VCaP (cell line): Measurements from ENCODE around the gene WIZ.

Experiments used
- H3K27ac ChIP-seq: fragments of 450-650 bp; 2 replicates; pipeline ENCODE4 v1.5.1; 2017
- TF ChIP-seq, protein P1 (sequence below): fragments of 450-650 bp; conservative IDR thresholded peaks from 2 replicates; pipeline ENCODE4 v1.5.1; 2017; ENCODE audit warnings: mild to moderate bottlenecking, moderate library complexity

WIZ gene

DNA sequence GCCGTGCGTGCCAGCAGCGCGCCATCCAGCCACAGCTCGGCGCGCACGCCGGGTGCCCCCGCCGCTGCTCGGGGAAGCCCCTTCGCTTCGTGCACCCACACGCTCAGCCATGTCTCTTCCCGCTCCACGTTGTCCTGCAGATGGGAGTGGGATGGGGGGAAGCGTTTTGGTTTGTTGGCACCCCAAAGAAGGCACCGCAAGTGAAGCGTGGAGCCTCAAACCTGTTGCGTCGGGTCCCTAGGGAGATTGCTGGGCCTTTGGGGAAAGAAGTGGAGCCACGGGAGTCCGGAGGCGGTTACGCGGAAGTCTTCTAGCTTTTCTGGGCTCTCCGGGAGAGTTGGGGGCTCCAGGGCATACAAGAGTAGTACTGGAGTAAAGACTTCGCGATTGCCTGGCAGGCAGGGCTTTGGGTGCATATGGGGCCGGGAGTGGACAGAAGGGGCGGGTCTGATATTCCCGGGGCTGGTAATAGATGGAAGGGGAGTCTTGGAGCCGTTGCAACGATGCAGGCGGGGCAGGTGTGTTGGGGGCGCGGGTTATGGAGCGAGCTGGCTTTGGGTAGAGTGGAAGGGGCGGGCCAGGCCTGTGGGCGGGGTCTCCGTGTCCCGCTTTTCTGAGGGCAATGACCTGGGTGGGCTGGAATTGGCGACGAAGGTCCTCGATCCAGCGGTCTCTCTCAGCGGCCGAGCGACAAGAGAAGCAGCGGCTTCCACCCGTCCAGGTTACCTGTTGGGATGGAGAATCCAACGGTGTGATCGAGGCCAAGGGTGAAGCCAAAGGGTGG is 8.1 kb upstream of the WIZ start:
- H3K27ac ChIP-seq = peak overlapping the region; percentile 72
- TF ChIP-seq, protein P1, sequence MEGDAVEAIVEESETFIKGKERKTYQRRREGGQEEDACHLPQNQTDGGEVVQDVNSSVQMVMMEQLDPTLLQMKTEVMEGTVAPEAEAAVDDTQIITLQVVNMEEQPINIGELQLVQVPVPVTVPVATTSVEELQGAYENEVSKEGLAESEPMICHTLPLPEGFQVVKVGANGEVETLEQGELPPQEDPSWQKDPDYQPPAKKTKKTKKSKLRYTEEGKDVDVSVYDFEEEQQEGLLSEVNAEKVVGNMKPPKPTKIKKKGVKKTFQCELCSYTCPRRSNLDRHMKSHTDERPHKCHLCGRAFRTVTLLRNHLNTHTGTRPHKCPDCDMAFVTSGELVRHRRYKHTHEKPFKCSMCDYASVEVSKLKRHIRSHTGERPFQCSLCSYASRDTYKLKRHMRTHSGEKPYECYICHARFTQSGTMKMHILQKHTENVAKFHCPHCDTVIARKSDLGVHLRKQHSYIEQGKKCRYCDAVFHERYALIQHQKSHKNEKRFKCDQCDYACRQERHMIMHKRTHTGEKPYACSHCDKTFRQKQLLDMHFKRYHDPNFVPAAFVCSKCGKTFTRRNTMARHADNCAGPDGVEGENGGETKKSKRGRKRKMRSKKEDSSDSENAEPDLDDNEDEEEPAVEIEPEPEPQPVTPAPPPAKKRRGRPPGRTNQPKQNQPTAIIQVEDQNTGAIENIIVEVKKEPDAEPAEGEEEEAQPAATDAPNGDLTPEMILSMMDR = 0 out of 2 replicates have a peak, but pooled peaks have one; percentile 10

DNA sequence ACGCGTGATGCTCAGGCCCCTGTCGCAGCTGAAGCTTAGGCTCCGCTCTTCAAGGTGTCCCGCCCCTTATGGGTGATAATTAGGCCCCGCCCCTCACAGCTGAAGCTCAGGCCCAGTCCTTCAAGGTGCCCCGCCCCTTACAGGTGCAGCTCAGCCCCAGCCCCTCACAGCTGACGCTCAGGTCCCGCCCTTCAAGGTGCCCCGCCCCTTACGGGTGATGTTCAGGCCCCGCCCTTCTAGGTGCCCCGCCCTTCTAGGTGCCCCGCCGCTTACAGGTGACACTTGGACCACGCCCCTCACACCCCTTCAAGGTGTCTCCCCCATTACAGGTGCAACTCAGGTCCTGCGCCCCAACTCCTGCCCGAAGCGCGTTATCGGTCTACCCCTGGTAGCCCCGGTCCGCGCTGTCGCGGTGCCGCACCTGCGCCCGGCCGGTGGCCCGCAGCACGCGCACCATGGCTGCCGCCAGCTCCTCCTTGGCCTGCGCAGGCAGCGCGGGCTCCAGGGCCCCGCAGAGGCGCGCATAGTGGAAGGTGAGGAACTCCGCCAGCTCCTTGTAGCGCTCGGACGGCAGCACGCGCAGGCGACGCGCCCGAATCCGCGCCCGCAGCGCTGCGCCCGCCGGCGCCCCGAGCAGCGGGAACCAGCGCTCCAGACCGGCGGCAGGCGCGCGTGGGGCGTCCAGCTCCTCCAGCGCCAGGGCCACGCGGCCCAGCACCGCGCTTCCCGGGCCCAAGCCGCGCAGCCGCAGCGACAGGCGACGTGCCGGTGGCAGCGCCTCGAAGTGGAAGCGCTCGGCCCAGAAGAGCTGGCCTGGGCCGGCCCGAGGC is 7.3 kb upstream of the WIZ start:
- TF ChIP-seq, protein P1 = no peak
- H3K27ac ChIP-seq = peak overlapping the region; percentile 72

DNA sequence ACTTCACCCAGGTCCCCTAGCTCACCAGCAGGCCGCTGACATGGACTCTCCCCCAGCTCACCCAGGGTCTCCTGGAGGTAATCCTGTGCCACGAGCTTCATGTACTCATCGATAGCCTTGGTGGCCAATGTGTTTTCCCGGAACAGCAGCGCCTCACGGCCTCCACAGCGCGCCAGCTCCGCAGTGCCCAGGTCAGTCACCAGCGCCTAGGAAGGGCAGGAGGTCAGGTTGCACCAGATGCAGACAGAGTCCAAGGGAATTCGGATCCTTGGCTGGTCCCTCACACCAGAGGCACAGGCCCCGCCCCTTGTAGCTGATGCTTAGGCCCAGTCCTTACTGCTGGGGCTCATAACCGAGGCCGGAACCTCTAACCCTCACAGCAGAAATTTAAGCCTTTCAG is 6.7 kb upstream of the WIZ start:
- H3K27ac ChIP-seq = peak overlapping the region; percentile 72; the same call in 1 of the 2 replicates
- TF ChIP-seq, protein P1 = no peak

DNA sequence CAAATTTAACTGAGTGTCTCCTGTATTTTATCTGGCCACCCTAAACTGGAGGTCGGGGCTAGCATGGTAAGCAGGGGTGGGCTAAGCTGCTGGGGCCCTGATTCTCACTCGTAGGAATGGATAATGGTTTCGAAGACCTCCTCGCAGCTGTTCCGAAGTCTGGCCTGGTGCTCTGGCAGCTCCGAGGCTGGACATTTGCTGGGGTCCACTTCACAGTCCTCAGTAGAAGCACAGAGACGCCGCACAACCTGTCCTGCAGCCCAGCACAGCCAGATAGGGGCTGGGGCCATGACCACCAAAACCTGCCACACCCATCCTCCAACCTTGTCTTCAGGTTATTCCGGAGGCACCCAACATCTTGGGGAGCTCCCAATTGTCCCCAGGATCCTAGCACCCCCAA is 6.2 kb upstream of the WIZ start:
- TF ChIP-seq, protein P1 = no peak

DNA sequence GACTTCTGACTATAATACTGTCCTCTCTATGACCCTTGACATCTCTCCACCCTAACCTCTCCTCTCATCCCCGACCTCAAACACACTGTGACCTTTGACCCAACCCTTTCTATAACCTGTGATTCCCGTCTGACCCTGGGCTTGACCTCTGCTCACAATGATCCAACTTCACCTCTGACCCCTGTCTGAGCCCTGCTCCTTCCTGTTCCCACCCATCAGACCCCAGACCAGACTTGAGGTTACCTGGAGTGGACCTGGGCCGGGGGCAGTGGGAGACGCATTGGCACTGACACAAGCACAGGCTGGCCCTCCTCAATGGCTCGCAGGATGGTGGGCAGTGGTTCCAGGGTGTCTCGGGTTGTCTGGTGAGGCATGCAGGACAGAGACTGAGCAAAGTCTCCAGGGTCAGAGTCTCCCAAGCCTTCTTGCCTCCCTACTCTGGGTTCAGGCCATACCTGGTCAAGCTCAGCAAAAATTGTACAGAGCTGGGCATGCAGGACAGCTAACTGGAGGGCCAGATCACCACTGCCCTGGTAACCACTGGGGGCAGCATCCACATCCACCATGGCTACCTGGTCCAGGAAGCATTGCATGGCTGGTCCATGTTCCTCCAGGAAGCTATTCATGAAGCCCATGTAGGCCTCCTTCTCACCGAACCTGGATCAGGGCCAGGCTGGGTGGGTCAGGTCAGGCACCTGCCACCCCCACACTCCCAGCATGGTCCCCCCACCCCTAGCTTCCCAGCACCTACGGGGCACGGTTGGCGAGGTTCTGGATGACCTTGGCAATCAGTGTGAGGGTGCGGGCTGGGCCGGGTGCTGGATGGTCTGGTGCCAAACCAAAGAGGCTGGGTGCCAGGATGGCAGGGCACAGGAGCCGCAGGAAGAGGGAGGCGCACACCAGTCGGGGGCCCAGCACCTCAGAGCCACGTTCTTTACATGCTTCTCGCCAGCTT is 4.4 kb upstream of the WIZ start:
- TF ChIP-seq, protein P1 = peak; percentile 26; the same call in 1 of the 2 replicates
- no peak overlapping the region for H3K27ac ChIP-seq

More for the DNA sequence above, 6.2 kb upstream of the WIZ start:
- peak overlapping the region; percentile 72; the same call in 1 of the 2 replicates for H3K27ac ChIP-seq

DNA sequence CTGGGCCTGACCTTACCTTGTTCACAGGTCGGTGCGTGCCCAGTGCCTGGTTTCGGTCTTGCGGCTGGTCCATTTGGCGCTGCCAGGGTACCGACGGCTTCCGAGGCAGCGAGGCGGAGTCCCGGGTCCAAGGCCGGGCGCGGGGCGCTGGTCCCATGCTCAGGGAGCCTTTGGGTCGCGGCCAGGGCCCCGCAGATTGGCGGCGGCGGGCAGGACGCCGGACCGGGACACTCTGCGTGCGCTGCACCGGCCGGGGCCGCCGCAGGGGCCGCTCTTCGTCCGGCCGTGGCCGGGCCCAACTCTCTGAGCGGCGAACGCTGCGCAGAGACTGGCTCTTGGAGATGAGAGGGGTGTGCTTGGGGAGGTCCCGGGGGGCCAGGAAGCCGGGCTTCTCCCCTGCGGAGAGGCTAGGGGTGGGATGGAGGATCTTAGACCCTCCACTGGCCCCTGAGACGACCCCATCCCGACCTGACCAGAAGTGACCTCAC is 3.4 kb upstream of the WIZ start:
- TF ChIP-seq, protein P1 = no peak
- no peak overlapping the region for H3K27ac ChIP-seq
